AG08395 (cell line): ENCODE results near the gene HIVEP2.

ENCODE experiments used
- DNase-seq: peaks from one replicate; pipeline ENCODE4 v3.0.0; 2012; ENCODE audit warnings: mixed read lengths, low spot score

The HIVEP2 gene

DNA sequence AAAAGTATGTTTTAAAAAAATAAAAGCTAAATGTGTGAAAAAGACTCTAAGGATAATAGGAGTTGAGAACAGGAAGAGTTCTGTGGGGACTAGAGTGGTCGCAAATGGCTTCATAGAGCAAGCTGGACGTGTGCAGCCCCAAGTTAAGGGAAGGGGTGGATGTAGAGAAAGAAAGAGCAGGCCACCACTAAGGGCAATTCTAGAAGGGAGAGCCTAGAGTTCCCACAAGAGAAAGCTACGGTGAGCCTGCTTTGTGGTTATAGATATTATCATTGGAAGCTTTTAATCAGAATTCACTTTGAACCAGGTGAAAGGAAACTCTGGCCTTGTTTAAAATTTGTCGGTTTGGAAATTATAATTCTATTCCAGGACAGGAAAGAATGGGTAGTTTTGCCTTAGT, 101.6 kb downstream of the HIVEP2 start:
- DNase-seq, result no peak

DNA sequence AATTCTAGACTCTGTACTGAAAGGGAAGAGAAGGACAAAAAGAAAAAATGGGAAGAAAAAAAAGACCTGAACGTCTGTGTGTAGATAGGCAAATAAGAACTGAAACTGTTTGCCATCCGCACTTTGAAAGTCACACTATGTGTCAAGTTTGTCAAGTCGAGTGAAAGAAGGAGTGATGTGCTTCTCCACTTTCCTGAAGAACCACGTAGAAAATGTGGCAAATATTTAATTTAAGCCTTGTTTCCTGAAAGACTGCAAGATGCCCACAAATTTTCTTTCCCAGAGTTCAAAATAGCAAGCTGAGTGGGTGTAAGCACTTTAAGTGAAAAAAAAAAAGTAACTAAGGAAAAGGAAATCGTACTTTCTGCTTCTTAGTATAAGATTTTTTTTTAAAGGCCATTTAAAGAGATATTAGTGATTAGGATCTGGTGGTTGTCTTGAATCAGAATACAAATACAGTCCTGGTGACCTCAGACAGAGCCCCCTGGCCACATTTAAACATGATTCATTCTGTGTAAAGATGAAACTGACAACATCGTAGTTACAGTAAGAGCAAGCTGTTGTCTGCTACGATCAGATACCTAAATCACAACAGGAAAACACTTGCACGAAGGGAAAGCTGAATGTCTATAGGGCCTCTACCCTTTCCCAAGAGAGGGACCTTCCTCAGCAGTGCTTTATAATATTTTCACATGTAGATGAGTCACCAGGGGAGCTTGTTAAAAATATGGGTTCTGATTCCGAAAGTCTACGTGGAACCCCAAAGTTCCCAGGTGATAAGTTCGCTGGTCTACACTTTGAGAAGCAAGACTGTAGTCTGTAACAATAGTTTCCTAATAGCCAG, 102.3 kb downstream of the HIVEP2 start:
- DNase-seq, result no peak

DNA sequence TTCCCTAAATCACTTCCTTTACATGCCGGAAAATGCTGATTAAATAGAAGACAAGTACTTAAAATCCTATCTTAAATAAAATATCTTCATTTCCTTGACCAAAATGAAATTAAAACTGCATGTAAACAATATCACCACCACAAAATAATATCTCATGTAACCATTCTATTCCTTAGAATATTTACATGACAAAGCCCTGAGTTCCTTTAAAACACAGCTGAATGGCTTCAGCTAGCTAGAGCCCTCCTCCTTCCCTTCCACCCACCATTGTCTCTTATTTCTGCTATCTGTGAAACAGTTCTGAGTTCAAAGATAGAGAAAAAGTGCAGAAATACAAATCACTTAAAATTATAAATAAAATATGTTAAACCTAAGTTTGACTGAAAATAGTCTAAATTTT, 103.1 kb downstream of the HIVEP2 start:
- DNase-seq, result no peak

DNA sequence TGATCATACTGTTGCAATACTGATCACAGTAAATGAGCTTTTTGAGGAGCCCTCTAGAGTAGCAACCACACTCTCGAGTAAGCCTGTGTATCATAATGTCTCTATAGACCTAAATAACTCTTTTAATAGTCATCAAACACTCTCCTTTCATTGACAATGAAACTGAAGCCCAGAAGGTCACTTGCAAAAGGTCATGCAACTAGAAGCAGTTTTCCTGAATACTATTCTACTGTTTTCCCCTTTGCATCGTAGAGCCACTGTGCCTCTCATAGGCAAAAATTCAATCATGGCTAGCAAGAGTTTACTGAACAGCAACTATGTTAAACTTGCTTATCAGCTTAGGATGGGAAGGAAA, 105.3 kb downstream of the HIVEP2 start:
- no peak for DNase-seq

DNA sequence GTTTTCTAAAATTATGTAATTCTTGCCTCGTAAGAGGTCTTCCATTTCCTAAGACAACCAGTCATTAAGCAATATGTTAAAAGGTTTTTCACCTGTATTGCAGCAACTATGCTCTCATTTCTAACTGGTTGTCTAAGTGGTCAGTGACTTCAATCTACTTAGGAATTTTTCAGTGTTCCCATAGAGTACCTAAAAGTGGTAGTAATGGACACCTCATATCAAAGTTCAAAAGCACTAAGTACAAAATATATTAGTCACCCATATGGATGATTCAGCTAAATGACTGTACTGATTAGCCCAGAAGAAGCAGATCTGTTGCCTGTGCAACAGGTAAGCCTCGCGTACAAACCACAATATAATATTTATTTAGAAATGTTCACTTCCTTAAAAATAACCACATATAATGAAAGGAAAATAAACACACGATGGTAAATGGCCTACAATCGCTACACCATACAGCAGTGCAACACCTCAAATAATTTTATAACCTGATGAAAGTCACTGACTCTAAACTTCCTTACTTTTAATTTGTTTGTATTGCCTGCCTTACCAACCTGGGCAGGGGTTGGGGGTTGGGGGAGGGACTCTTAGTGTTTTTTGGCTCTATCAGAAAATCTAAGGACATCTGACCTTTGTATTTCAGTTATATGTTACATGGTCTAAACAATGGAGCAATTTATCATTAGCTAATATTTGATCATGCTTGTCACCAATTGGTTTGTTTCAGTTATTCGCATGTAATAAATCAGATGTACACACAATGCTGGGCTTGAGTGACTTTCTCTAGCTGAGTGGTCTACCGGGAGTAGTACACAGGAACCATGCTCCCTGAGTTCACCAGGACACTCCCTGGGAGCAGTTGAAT, 105.9 kb downstream of the HIVEP2 start:
- DNase-seq, result no peak

DNA sequence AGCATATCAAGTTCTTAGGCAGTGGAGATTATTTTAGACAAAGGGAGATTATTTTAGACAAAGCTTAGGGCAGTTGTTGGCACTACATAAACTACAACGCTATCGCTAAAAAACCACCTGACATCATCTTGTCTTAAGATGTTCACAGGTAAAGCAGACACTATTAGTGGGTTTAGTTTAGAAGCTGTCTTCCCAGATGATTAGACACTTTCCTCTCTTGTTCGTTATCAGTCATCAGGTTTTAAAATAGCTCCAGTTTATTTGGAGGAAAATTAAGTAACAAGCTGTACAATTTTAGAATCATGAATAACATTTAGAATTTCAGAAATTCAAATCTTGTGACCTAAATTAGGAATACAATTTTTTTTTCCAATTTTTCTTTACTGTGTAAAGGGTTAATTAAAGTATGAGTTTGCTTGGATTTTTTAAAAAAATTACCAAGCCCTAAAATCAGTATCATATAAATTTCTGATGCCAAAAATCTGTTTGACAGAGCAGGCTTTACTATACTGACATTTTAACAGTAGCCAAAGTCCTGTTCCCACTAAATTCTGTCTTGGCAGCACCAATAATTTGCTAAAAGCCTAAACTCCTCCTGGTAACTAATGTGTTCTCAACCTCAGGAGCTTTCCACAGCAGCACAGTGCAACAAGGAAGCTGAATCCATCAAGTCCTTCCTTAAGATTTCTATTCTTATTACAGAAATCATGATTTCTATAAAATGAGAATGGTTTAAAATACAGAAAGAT, 109.0 kb downstream of the HIVEP2 start:
- no peak for DNase-seq

DNA sequence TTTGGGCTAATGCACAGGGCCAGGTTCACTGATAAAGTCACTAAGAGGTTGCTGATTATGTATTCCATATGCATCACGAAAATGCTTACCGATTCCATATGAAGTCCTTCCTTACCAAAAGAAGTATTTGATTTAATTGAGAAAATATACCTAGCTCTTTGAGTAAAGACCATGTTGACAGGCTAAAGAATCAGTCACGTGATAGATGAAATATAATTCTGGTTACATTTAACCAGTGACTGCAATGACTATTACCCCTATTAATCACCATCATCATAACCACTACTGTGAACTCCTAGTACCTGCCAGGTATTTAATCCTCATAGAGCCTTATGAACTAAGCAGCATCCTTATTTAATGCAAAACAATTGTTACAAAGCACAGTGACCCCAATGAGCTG, 110.1 kb downstream of the HIVEP2 start:
- DNase-seq, result no peak

DNA sequence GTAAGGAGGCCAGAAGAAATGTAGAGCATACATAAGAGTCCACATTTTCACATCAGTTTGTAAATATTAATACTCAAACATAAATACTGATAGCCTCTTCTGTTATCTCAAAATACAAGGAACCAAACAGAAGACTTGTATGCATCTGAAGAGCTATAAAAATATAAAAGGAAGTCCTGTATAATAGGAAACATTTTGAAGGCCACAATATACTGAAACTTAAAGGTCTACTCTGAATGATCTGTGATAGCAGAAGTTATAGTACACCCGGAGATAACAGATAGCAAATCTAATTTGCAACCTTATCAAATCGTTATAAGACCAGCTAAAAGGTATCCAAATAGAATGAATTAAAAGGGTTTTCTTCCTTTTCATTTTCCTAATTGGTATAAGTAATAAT, 111.2 kb downstream of the HIVEP2 start:
- no peak for DNase-seq

DNA sequence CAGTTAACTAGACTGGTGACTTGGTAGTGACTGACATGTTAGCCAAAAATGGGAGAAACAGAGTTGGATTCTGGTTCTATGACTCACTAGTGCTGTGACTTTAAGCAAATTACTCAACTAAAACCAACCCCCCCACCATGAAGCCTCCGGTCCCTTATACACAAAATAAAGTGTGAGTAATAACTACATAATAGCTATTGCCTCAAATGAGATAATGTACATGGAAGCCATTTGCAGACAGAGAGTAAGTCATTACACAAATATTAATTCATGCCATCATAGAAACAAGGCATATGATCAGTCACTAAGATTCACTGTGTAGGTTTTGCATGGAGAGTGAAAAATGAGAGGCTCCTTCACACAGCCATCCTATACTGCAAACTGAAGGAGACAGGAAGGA, 111.9 kb downstream of the HIVEP2 start:
- peak; percentile 64 for DNase-seq

DNA sequence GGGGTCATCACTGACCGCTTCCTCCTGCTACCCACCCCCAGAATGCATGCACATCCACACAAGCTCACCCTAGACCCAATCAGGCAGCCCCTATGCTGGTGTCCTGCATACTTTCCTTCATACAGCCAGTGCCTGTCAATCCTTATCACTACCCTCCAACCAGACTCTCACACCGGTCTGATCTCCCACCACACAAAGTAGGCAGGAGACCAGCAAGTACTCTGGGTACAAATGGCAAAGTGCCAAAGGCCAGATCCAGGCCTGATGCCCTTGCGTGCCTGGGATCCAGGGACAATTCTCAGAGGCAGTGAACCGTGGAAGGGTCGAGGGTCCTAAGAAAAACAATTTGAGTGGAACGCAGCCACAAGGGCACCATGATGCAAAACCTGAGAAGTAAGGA, 114.2 kb downstream of the HIVEP2 start:
- no peak for DNase-seq

DNA sequence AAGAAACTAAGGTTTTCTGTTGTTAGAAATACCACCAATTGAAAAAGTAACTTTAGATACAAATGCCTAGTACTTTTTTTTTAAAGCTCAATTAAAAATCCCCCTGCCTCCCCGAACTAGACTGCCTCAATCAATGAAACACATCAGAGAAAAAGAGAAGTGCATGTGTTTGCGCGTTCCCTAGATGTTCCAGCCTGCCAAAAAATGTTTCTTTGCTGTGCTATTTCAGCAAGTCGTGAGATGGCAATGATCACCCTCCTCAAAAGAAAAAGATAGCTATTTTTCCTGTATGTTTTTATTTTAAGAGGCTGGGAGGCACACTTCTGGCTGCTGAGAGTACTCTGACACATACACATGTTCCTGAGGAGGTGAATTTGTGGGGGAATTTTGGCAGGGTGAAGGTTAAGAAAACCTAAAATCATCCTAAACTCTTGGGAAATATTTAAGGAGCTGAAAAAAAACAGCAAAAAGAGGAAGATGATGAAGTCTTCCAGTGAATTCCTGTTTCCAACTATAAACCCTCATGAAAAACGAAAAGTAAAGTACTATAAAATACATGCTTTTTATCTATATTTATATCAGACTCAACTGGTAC, 114.8 kb downstream of the HIVEP2 start:
- no peak for DNase-seq

DNA sequence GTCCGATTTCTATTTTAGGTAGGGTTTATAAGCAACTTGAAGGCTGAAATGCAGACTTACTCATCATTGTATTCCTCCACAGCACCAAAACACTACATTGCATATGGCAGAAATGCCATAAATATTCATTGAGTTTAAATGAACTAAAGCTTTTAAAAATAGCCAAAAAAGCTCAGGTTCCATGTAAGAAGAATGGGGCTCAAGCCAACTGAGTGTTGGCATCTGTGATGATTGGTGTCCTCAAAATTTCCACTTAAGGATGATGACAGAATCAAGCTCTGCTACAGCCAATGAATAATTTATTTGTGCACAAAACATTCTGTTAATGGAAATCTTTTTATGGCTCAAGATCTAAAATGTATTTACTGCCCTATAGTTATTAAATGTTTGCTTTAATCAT, 115.4 kb downstream of the HIVEP2 start:
- no peak for DNase-seq

DNA sequence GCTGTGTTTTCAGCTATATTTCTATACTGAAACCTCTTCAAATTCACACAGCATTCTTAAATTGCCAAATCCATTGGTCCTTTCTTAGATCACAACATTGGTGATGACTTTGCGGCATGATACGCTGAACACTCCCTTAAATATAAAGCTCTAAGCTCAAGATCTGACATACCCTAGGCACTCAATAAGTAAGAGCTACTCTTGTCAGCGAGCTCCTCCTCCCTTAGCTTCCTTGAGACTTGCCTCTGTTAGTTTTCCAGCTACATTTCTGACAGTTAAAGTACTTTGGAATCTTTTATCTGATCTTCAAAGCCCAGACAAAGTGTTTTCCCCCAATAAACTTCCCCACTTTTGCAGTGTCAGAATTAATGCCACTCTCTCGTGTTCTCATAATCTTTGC, 117.0 kb downstream of the HIVEP2 start:
- no peak for DNase-seq

DNA sequence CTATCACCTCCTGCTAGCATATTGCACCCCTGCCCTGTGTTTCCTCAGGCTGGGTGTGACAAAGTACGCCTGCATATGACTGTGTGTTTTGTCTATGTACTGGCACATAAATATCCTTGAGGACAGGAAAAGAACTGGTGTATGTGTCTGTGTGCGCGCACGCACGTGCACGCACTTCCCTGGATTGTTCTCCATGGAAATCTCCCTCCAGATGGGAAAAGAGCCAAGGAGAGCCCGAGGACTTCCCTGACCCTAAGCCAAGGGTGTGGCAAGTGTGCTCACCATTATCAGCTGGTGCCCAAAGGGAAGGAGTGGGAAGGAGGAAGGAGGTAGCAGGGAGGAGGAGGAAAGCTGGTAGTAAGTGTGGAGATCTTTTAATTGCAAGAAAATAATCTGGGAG, 117.6 kb downstream of the HIVEP2 start:
- DNase-seq, result no peak

DNA sequence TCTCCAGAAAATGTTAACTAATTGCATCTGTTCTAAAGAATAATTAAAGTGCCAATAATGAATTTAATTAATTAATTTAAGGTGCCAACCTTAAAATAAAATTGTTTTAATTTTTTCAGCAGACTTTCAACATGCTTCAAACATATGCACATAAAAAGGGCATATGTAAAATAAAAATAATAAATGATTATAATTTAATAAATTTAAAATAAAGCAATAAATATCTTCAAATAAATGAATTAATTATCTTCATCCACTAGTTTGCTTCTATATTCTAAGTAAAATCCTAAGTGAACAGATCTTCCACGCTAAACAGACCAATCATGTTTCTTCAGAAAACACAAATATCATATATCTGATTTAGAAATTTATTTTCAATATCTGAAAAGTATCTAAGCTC, 119.2 kb downstream of the HIVEP2 start:
- no peak for DNase-seq

DNA sequence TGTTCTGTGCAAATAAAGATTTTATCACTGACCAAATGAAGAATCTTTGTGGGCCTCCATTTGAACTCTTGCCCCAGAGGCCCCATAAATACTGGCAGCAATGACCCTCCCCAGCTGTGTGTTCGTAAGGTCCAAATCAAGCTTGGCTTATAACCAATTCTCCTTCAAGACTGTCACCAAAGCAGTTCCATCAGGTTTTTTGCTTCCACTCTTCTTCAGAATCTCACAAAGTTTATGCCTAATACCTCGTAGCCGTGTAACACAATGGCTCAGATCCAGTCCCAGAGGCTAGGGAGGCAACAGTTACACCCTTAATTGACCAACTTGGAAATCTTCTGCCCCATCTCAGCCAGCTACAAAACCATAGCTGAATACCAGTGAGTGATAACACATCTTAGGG, 120.5 kb downstream of the HIVEP2 start:
- DNase-seq, result no peak

DNA sequence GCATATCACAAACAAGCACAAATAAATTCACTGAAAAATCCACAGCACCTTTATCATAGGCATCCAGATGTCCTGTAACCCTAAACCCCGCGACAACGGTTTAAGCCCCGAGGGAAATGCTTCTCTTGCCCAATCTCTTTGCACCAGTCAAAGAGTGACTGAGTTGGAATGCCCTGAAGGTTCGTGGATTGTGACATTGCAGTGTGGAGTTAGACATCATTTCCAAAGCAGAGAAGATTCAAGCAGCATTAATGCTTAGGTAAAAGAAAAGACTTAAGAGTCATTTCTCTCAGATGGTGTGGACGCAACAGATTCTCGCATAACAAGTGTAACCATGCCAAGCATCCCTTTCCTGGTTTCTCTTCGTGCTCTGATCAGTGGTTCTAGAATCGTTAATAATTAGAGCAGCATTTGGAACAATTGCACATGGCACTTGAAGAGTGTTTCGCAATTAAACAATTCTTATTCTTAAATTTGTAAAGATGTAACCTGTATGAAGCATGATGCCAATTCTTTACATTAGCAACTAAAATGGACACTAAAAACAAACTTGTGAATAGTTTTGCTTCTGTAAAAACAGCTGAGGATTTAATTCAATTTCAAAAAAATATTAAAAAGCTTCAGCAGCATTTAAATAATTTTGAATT, 121.6 kb downstream of the HIVEP2 start:
- no peak for DNase-seq

DNA sequence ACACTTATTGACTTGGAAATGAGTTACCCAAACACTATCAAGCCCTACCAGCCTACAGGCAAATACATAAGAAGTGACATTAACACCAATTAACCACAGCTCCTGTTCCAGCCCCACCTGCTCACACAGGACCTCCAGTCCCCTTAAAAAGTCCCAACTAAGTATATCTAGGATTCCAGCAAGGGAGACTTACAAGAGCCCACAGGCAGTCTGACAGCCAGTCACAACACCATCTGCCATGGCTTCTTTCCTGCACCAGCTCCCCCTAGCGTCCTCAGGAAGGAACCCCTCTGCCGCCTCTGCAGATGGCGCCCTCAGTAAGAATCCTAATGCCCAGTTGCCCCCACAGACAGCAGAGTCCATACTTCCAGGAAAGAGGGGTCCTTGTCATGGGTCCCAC, 122.1 kb downstream of the HIVEP2 start:
- DNase-seq, result no peak

DNA sequence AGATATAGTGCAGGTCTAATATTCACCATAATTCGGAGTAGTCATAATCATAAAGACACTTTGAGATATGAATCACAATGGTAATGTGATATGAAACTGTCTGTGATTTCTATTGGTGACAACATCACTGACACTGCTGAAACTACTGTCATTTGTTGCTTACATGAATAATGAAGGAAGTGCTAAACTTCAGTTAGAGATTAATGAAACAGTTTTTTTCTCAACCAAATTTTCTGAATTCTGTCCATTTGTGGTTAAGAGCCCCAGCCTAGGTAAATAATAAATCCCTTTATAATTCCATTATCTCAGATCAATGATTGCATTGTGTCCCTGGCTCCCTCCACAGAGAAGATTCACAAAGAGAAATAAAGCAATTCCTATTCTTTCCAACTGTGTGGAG, 122.6 kb downstream of the HIVEP2 start:
- no peak for DNase-seq

DNA sequence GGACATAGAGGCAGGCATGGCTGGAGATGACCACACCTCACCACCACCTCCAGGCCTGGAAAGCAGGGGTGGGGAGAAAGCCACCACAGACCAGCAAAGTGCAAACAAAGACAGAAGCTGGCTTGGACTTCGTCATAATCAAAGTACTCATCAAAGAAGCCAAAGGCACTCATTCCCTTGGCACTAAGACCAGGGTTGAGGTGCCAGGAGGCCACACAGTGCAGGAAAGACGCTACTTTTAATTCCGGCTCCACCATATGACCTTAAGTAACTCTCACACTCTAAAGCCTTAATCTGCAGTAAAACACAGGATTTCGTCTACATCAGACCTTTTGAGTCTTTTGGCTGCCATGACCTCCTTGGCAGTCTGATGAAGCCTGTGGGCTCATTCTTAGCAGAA, 123.1 kb downstream of the HIVEP2 start:
- DNase-seq, result no peak

DNA sequence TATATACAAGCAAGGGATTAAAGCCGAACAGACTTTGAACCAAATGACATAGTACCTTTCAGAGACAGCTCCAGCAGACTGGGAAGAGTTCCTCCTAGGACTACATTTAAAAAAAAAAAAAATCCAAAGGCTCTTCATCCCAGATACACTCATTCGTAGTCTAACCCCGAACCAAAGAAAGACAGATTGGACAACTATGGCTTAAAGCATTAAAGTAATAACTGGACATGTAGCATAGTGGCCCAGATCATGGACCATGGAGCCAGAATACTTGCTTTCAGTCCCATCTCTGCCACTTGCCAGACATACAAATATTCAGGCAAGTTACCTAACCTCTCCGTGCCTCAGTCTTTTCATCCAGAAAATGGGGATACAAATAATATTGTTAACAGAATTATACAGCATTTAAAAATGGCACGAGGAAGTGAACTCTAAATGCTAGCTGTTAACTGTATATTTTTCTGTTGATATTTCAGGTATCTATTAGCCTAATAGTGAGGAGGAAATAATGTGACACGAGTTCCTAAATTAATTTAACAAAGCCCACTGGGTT, 123.7 kb downstream of the HIVEP2 start:
- DNase-seq, result no peak
